Midbrain (tissue), 1 donor: Measurements from ENCODE around the gene GJA8.
"Not testable (repeated sequence)": the region's sequence is repeated elsewhere in the genome, so short reads cannot be mapped to it uniquely, and the experiment has no call there.

Experiments used
- DNase-seq: peaks from one replicate; lab custom pipeline; 2025; lab: John Stamatoyannopoulos, UW

Gene GJA8

DNA sequence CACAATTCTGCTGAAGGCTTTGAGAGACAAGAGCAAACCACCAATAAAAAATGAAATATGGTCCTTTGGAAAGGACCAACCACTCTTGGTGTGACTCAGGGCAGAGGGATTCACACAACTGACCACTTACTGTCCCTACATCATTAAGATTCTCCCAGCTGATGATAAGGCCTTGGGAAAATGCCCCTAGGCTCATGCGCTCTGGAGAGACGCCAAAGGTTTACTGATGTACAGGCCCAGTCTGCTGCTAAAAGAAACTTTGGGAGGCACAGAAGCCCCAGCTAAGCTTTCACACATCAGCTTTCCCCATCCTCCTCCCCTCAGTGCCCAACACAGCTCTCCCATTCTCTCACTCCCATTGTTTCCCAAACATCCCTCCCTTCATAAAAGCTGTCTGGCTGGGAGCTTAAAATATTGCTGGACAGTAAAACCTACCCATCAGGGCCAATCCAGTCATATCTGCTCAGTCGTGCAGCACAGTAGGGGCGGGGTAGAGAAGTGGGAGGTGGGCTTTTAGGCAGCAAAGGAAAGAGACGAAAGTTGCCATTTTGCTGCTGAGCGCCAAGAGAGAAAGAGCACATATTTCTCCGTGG lies at the start of gene GJA8:
Gene GJA8 (plus strand): TSS at position 543 of the 593 bp plus-strand sequence. CDS start 5,161 bp downstream, outside the sequence.
- DNase-seq = no peak

- no peak for DNase-seq
These were observed 49.2 kb upstream of the GJA8 start for GRCh38 chr1:147853391-147853790.

GRCh38 chr1:147854989-147855388 lies 47.6 kb upstream of the GJA8 start:
- not testable (repeated sequence) for DNase-seq

DNA sequence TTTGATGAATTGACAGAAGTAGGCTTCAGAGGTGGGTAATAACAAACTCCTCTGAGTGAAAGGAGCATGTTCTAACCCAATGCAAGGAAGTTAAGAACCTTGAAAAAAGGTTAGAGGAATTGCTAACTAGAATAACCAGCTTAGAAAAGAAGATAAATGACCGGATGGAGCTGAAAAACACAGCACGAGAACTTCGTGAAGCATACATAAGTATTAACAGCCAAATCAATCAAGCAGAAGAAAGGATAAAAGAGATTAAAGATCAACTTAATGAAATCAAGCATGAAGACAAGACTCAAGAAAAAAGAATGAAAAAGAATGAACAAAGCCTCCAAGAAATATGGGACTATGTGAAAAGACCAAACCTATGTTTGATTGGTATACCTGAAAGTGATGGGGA lies 46.6 kb upstream of the GJA8 start:
- DNase-seq = not testable (repeated sequence)

GRCh38 chr1:147867204-147867603 lies 35.4 kb upstream of the GJA8 start:
- not testable (repeated sequence) for DNase-seq

GRCh38 chr1:147878022-147878421 lies 24.6 kb upstream of the GJA8 start:
- DNase-seq = no peak

- DNase-seq = no peak
These were observed 22.7 kb upstream of the GJA8 start for GRCh38 chr1:147879911-147880310.

DNA sequence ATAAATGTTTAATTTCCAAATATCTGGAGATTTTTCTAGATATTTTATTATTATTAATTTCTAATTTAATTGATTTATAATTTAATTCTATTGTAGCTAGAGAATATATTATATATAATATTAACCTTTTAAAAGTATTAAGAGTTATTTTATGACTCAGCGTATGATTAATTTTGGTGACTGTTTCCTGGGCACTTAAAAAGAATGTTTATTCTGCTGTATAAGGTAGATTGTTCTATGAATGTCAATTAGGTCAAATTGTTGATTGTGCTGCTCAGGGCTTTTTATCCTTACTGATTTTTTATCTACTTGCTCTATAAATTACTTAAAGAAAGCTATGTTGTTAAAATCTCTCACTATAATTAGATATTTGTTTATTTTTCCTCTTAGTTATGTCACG lies 20.1 kb upstream of the GJA8 start:
- no peak for DNase-seq

- DNase-seq = peak; percentile 12
These were observed 12.3 kb upstream of the GJA8 start for GRCh38 chr1:147890177-147890790.

- DNase-seq = no peak
These were observed 11.5 kb upstream of the GJA8 start for GRCh38 chr1:147891088-147891487.

- no peak for DNase-seq
These were observed 10.4 kb upstream of the GJA8 start for GRCh38 chr1:147892216-147892615.

- DNase-seq = peak; percentile 61
These were observed 9.8 kb upstream of the GJA8 start for GRCh38 chr1:147892731-147893214.

DNA sequence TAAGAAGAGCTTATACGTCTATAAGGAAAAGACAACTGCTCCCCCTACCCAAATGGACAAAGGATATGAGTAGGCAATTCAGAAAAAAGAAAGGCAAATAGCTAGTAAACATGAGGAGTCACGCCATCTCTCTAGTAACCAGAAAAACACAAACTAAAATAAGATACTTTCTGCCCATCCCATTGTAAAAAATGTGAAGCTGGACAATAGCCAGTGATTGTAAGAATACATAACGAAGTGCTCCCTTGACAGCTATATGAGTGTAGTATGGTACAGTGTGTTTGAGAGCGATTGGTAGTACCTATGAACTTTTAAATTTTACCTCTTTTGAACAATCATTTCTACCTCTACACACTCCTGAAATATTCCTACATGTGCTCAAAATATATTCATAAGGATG lies 7.5 kb upstream of the GJA8 start:
- no peak for DNase-seq

DNA sequence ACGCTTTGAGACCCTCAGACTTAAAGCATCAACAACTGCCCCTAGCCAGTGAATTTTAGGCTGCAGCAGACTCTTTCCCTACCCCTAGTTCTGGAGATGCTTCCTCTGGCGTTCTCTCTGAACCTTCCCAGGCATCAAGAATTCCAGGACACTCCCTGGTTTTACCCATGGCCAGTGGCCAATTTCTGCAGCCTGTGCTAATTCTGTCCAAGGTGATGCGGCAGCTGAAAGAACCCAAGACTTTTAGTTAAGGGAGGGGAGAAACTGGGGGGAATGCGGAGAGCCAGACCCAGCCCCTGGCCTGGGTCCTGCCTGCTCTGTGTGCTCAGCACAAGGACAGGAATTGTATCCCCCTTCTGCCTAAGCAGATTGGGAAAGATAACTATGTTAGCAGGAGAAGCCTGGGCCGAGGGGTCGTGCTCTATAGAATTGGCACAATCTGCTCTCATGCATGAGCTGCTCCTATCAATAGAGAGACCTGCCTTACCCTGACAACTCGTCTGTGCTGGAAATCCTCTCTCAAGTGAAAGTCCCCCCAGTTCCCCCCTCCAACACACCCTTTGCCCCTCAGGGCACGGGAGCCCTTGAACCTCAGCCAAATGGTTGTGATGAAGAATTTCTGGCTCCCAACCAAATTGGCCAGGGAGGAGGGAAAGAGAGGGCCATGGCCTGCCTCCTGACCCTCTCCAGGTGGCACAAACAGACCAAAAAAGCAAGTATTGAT lies 5.4 kb upstream of the GJA8 start:
- DNase-seq = no peak

DNA sequence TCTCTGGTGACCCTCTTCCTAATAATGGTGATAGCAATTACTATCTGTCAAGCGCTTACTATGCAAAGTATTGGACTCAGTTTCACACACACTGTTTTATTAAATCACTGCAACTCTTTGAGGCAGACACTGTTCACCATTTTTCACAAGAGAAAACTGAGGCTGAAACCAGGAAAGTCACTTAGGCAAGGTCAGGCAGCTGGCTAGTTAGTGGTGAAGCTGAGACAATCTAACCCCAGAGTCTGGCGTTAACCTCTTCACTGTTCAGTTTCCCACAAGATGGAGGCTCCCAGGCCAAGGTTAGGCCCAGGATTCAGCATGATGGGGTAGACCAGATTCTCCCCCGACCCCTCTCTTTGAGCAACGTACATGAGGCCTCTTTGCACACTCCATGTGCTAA lies 4.8 kb upstream of the GJA8 start:
- DNase-seq = no peak

GRCh38 chr1:147904726-147905125 lies 2.1 kb downstream of the GJA8 start:
- no peak for DNase-seq

DNA sequence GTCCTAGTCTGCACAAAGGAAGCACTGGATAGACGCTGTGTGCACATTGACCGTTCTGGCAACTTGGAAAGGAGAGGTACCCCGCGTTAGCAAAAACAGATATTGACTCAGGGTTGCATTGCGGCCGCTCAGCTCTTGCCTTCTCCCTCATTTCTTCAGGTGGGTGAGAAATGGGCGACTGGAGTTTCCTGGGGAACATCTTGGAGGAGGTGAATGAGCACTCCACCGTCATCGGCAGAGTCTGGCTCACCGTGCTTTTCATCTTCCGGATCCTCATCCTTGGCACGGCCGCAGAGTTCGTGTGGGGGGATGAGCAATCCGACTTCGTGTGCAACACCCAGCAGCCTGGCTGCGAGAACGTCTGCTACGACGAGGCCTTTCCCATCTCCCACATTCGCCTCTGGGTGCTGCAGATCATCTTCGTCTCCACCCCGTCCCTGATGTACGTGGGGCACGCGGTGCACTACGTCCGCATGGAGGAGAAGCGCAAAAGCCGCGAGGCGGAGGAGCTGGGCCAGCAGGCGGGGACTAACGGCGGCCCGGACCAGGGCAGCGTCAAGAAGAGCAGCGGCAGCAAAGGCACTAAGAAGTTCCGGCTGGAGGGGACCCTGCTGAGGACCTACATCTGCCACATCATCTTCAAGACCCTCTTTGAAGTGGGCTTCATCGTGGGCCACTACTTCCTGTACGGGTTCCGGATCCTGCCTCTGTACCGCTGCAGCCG lies 5.4 kb downstream of the GJA8 start:
- no peak for DNase-seq

DNA sequence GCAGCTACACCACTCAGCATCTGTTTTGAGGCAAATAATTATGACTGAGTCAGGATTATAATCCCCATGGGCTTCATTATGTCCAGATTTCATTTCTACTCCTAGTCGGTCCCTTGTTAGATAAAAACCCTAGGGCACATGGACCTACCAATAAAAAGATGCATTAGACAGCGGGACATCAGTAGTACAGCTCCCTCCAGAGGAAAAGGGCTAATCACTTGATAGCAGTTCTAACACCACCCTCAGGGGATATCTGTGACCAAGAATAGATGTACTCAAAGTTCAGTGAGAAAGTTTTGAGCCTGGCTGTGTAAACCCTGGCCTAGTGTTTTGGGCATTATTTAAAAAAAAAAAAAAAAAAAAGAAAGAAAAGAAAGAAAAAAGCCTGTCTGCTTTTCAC lies 10.0 kb downstream of the GJA8 start:
- DNase-seq = no peak

- no peak for DNase-seq
These were observed 10.9 kb downstream of the GJA8 start for GRCh38 chr1:147913362-147913942.

GRCh38 chr1:147919896-147920295 lies 17.3 kb downstream of the GJA8 start:
- DNase-seq = no peak

GRCh38 chr1:147924813-147925212 lies 22.2 kb downstream of the GJA8 start:
- DNase-seq = no peak

GRCh38 chr1:147927215-147927614 lies 24.6 kb downstream of the GJA8 start:
- not testable (repeated sequence) for DNase-seq
